ENCODE data around the gene TRAPPC1.

TRAPPC1 gene

DNA sequence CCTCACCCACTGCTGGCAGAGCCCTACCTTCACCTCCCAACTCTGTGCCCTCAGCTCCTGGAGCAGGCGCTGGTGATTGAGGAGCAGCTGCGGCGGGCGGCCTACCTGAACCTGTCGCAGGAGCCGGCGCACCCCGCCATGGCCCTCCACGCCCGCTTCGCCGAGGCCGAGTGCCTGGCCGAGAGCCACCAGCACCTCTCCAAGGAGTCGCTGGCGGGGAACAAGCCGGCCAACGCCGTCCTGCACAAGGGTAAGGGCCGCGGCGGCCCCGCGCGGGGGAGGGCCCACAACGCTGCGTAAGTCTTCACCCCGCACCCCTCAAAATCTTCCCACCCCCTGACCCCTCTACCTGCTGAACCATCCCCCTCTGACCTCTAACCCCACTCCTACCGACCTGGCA lies 22.7 kb downstream of the TRAPPC1 start:
- no peak overlapping the region for H3K4me3 ChIP-seq (replicated peaks in 1 of 2; ENCODE audit: low read depth in 2 of 2, low read length in 2 of 2)
- TF ChIP-seq CTCF (IDR thresholded peaks at IDR 0.05; ENCODE audit: low read depth, low read length): no peak
- DNase-seq (ENCODE audit: low read depth in 2 of 2): no peak

DNA sequence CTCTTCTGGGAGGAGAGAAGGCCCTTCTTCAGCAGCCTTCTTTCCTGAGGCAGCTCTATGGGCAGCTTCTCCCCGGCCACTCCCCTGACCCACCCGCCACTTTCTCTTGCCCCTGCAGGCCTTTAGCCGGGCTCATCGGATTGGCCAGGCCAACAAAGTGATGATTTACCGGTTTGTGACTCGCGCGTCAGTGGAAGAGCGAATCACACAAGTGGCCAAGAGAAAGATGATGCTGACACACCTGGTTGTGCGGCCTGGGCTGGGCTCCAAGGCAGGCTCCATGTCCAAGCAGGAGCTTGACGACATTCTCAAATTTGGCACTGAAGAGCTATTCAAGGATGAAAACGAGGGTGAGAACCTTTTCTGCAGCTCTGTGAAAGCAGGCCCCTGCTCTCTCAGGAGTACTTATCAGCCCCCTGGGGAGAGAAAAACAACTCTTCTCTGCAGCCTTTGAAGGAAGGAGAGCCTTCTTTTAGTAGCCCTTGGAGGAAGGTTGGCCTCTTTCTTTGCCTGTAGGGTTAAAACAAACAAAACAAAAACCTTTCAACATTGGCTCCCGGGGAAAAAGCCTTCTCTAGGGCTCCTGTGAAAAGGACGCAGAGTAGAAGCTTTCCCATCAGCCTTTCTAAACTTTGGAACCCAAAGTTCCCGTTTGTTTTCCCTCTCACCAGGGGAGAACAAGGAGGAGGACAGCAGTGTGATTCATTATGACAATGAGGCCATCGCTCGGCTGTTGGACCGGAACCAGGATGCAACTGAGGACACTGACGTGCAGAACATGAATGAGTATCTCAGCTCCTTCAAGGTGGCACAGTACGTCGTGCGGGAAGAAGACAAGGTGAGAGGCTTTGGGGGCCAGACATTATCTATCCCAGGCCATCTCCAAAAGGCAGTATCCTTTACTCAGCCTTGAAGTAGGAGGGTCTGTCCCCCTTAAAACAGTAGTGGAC lies 28.3 kb downstream of the TRAPPC1 start:
- DNase-seq (ENCODE audit: low read depth in 2 of 2): no peak
- TF ChIP-seq CTCF (IDR thresholded peaks at IDR 0.05; ENCODE audit: low read depth, low read length): no peak
- H3K4me3 ChIP-seq (replicated peaks in 1 of 2; ENCODE audit: low read depth in 2 of 2, low read length in 2 of 2): no peak overlapping the region

DNA sequence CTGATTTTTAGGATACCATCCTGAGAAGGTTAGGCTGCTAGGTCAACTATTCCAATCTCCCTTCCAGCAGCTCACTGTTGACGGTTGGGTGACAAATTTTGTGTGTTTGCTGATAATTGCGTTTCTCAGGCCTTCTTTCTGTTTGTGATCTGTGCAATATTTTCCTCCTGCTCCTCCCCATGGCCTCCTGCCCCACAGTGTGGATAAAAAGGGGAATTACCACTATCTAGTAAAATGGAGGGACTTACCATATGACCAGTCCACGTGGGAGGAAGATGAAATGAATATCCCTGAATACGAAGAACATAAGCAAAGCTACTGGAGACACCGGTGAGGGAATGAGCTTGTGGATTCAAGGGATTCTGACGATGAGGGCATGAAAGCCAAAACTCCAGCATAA lies 34.0 kb downstream of the TRAPPC1 start:
- H3K4me3 ChIP-seq (replicated peaks in 1 of 2; ENCODE audit: low read depth in 2 of 2, low read length in 2 of 2): no peak overlapping the region
- peak; percentile 45 for TF ChIP-seq CTCF (IDR thresholded peaks at IDR 0.05; ENCODE audit: low read depth, low read length)
- DNase-seq (ENCODE audit: low read depth in 2 of 2): peak; percentile 72 to 79

DNA sequence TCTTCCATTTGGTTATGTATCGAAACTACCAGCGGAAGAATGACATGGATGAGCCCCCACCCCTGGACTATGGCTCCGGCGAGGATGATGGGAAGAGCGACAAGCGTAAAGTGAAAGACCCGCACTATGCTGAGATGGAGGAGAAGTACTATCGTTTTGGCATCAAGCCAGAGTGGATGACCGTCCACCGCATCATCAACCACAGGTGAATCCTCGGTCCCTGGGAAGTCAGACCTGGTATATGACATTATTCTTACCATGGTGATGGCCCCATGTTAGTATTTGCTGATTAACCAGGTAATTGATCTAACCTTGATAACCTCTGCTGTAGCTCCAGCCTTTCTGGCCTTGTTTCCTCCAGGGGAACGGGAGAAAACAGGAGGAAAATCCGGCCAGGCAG lies 34.7 kb downstream of the TRAPPC1 start:
- no peak for DNase-seq (ENCODE audit: low read depth in 2 of 2)

GRCh38 chr17:7894866-7895265 lies 36.9 kb downstream of the TRAPPC1 start:
- DNase-seq (ENCODE audit: low read depth in 2 of 2): no peak
- H3K4me3 ChIP-seq (replicated peaks in 1 of 2; ENCODE audit: low read depth in 2 of 2, low read length in 2 of 2): no peak overlapping the region
- no peak for TF ChIP-seq CTCF (IDR thresholded peaks at IDR 0.05; ENCODE audit: low read depth, low read length)

More for the DNA sequence above, 34.7 kb downstream of the TRAPPC1 start:
- H3K4me3 ChIP-seq (replicated peaks in 1 of 2; ENCODE audit: low read depth in 2 of 2, low read length in 2 of 2): no peak overlapping the region
- TF ChIP-seq CTCF (IDR thresholded peaks at IDR 0.05; ENCODE audit: low read depth, low read length): no peak

DNA sequence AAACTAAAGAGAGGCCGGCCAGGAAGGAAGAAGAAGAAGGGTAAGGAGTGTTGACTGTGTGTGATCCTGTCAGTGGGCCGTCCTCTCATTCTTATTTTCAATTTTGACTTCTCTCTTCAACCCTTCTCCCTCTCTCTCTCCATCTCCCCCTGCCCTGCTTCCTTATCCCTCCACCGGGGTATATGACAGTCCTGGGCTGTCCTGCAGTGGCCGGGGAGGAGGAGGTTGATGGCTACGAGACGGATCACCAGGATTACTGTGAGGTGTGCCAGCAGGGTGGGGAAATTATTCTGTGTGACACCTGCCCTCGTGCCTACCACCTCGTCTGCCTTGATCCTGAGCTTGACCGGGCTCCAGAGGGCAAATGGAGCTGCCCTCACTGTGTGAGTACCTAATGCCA lies 37.5 kb downstream of the TRAPPC1 start:
- H3K4me3 ChIP-seq (replicated peaks in 1 of 2; ENCODE audit: low read depth in 2 of 2, low read length in 2 of 2): no peak overlapping the region
- no peak for TF ChIP-seq CTCF (IDR thresholded peaks at IDR 0.05; ENCODE audit: low read depth, low read length)
- DNase-seq (ENCODE audit: low read depth in 2 of 2): no peak
